AG09309 (cell line): ENCODE measurements around the gene KLK12.

Experiments
- DNase-seq: peaks from one replicate; pipeline ENCODE4 v3.0.0-alpha.2; 2010; ENCODE audit warnings: low read depth
- H3K4me3 ChIP-seq: 2 replicates; pipeline ENCODE4 v1.5.1; 2011; ENCODE audit warnings: mild to moderate bottlenecking, low read depth, low read length, moderate library complexity; ENCODE audit not compliant: control insufficient read depth
- CTCF ChIP-seq: IDR thresholded peaks from 2 replicates; pipeline ENCODE4 v1.5.1; 2011; ENCODE audit warnings: mild to moderate bottlenecking, low read depth, low read length, inconsistent platforms; ENCODE audit not compliant: insufficient read depth, control insufficient read depth; ENCODE audit errors: missing control alignments

The KLK12 gene

DNA sequence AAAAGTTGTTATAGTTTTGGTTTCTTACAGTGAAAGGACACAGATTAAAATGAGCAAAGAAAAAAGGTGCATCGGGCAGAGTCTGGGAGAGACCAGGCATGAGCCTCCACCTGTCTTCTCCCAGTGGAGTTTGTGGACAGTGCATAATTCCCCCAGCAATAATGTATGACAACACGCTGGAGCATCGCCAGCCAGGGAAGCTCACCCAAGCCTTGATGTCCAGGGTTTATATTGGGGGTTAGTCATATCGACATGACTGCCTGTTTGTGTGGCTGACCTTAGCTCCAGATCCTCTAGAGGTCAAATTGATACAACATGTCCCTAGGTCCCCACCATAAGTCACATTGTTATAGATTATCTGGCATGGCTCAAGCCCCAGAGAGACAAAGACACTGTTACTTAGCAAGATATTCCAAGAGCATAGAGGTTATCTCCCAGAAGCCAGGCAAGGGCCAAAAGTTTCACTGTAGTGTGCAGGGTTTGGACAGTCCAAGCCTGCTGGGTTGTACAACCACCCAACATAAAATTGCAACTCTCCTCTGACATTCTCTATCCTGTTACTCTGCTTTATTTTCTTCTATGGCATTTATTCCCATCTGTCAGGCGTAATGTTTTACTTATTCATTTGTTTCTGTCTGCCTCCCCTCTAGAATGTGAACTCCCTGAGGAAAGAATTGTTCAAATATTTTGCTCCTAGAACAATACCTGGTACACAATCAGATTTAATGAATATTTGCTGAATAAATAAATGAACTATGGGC is 35.7 kb upstream of the KLK12 start:
- no peak overlapping the region for H3K4me3 ChIP-seq
- DNase-seq, result no peak
- no peak for TF ChIP-seq CTCF

DNA sequence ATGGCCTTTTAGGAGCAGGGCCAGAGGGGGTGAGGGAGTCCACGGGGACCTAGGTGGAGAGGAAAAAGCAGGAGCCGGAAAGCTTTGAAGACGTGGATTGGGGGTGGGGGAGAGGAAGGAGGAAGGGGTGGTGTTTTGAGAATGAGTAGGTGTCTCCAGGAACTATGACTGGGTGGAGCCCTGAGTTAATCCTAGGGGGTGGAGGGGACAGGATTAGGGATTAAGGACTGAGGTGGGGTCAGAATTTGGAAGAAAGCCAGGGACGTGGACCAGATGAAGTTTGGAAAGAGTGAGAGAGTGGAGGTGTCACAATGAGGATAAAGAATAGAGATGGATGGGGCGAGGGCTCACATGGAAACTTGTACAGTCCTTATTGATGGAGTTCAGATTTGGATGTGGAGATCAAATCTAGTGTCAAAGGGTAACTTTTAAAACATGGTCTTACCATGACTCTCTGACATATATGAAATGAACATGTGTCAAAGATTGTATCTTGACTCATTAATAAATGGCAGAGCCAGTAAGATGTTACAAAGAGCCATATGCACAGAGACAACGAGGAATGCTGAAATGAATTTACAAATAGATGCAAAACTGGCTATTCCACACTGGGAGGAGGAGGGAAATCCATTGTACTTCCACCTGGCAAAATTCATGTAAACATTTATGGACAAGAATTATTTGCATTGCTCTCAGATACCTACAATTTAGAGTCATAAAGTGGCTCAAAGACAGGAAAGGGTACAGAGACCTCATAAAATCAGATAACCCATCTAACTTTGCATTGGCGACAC is 31.8 kb upstream of the KLK12 start:
- H3K4me3 ChIP-seq, result no peak overlapping the region
- no peak for DNase-seq
- TF ChIP-seq CTCF, result no peak

- DNase-seq, result no peak
- H3K4me3 ChIP-seq, result no peak overlapping the region
- no peak for TF ChIP-seq CTCF
Measured at GRCh38 chr19:51065221-51065960, 30.6 kb upstream of the KLK12 start.

DNA sequence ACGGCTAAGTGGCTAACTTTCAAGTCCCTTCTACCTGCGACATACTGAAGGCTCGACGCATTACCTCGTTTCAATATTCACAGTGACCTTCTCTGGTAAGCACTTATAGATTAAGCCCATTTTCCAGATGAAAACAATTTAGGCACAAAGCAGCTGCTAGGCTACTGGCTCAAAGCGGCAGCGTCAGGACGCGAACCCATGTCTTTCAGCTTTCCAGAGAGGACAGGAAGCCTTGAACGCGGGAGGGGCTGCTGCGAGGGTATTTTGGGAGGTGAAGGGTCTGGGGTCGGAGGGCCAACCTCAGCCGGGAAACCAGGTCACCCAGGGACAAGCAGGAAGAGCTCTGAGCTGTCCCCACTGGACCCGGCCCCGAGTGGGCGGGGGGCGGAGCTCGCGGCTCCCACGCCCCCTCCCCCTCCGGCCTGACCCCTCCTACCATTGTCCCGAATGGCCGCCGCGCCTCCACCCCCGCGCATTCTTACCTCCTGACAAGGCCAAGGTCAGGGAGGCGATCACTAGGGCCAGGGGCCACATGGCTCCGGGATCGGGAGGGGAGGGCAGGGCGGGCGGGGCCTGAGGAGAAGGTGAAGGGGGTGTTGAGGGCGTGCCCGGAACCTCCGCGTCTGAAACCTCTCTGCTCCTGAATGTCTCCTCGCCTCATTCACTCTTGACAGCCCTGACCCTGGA is 29.9 kb upstream of the KLK12 start, which contains the start of gene KLK13:
TSS of gene KLK13 (minus strand) at position 559 of the 687 bp plus-strand sequence. CDS start at position 534, 25 bp downstream.
- H3K4me3 ChIP-seq, result no peak within 1 kb of the TSS
- no peak for DNase-seq
- TF ChIP-seq CTCF, result no peak

DNA sequence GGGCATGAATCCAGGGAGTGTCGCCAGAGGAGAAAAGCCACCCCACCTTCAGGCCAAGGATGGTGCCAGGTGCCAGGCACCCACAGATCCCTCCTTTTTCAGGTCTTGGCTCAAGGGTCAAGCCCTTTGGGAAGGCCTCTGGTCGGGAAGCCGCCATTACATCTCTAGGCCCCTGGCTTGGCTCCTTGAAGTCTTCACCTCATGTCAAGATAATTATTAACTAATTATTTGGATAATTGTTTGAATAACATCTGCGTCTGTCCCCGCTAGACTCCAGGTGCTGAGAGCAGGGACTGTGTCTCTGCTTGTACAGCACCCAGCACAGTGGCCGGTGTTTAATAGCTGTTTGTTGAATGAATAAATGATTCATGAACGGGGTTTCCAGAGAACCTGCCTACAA is 28.9 kb upstream of the KLK12 start:
- TF ChIP-seq CTCF, result no peak
- no peak overlapping the region for H3K4me3 ChIP-seq
- no peak for DNase-seq

- no peak for TF ChIP-seq CTCF
- no peak for DNase-seq
- no peak overlapping the region for H3K4me3 ChIP-seq
Measured at GRCh38 chr19:51060973-51061372, 26.2 kb upstream of the KLK12 start.
